Activated T-helper 17 cell treated with anti-CD3 and anti-CD28 coated beads, Interleukin-2, amount 50 U/mL, for 72 hours (primary cell): Measurements from ENCODE around the gene RFPL4A. TPM values are rescaled to one million over a fixed set of nuclear protein-coding genes. Genes with fewer than 3 reads are reported as not detected.
"Not testable (repeated sequence)": the region's sequence is repeated elsewhere in the genome, so short reads cannot be mapped to it uniquely, and the experiment has no call there.

ENCODE experiments used
- ATAC-seq: fragments of 150-1000 bp; cut with Tn5 transposase; replicated peaks from 2 replicates; pipeline ENCODE4 v1.10.0; 2021; ENCODE audit warnings: mild to moderate bottlenecking, moderate library complexity
- H3K27ac Mint-ChIP-seq: one replicate; pipeline ENCODE4 v1.8.0; 2022; ENCODE audit warnings: mixed read lengths
- H3K27me3 Mint-ChIP-seq: one replicate; pipeline ENCODE4 v1.8.0; 2022; ENCODE audit warnings: mixed read lengths
- H3K36me3 Mint-ChIP-seq: one replicate; pipeline ENCODE4 v1.8.0; 2022; ENCODE audit warnings: low read depth, mild to moderate bottlenecking, mixed read lengths
- H3K4me1 Mint-ChIP-seq: one replicate; pipeline ENCODE4 v1.8.0; 2022; ENCODE audit warnings: mixed read lengths
- H3K4me3 Mint-ChIP-seq: one replicate; pipeline ENCODE4 v1.8.0; 2022; ENCODE audit warnings: mild to moderate bottlenecking, mixed read lengths
- H3K9me3 Mint-ChIP-seq: one replicate; pipeline ENCODE4 v1.8.0; 2022; ENCODE audit warnings: mixed read lengths
- total RNA-seq, 2 donors: library from RNA; stranded (reverse); gene quantifications; one replicate each; pipeline ENCODE4 v1.2.3, GENCODE V29; 2022

The RFPL4A gene
- total RNA-seq, 2 donors from 2014 or later, result not detected

DNA sequence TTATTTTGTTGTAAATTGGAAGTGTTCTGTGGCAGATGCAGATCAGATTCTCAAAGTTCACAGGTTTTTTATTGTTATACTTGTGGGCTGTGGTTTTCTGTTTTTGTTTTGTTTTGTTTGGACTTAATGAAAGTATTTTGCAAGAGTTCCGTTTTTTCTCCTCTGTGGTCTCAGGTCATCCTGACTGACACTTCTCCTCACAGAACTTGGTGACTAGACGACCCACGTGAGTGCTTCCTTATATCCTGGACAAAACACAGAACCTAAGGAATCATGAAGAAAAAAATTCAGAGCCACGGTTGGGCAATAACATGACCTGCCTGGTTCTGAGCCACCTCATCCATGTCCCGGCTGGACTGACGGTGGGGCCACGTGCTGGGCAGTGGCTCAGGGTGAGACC is 7.6 kb downstream of the RFPL4A start:
- peaks cover 8% of the 10 kb centered on the region for H3K9me3 Mint-ChIP-seq
- H3K27me3 Mint-ChIP-seq, result peaks cover 41% of the 10 kb centered on the region
- H3K36me3 Mint-ChIP-seq, result no peaks in the 10 kb centered on the region
- no peaks in the 10 kb centered on the region for H3K4me1 Mint-ChIP-seq
- no peak overlapping the region for H3K4me3 Mint-ChIP-seq
- ATAC-seq, result no peak
- H3K27ac Mint-ChIP-seq, result no peak overlapping the region

DNA sequence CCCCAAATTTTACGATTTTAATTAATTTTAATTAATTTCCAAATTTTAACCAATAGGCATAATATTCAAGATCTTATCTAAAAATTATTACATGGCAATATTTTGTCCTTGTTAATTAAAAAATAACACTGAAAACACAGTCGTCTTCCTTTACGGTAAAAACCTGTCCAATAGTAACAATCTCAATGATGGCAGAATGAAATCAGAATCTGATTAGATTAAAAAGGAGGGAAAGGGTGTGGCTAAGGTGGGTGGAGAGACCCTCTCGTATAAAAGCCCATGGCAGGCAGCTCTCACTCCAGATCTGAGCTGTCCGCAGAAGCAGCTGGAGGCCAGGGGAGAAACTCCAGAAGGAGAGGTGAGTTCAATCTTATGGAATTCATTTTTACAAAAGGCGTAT is 9.9 kb downstream of the RFPL4A start, which contains the start of gene RFPL4AL1:
Gene RFPL4AL1 (plus strand): TSS at position 301 of the 400 bp plus-strand sequence. CDS start 2,687 bp downstream, outside the sequence.
- H3K4me1 Mint-ChIP-seq, H3K36me3 Mint-ChIP-seq, H3K4me3 Mint-ChIP-seq, H3K9me3 Mint-ChIP-seq, H3K27ac Mint-ChIP-seq, ATAC-seq: not testable (repeated sequence)
- H3K27me3 Mint-ChIP-seq, result peaks cover 39% of the 10 kb centered on the region

DNA sequence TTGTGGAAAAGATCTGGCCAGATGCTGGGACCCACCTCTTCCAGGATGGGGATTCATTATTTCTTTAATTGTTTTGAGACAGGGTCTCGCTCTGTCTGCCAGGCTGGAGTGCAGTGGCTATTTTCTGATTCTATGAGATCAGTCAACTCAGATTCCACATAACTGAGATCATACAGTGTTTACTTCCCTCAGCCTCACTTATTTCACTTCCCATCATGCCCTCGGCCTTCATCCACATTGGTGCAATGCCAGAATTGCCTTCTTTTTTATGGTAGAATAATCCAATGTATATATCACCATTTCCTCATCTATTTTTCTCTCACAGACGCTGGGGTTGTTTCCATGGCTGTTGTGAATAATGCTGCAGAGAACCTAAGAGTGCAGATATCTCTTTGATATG is 10.7 kb downstream of the RFPL4A start:
- peaks cover 38% of the 10 kb centered on the region for H3K27me3 Mint-ChIP-seq
- not testable (repeated sequence) for H3K27ac Mint-ChIP-seq, ATAC-seq, H3K4me1 Mint-ChIP-seq, H3K36me3 Mint-ChIP-seq, H3K9me3 Mint-ChIP-seq, H3K4me3 Mint-ChIP-seq

- peaks cover 24% of the 10 kb centered on the region for H3K27me3 Mint-ChIP-seq
- no peak overlapping the region for H3K4me3 Mint-ChIP-seq
- no peaks in the 10 kb centered on the region for H3K4me1 Mint-ChIP-seq
- H3K36me3 Mint-ChIP-seq, result no peaks in the 10 kb centered on the region
- no peak for ATAC-seq
- H3K27ac Mint-ChIP-seq, result no peak overlapping the region
- no peaks in the 10 kb centered on the region for H3K9me3 Mint-ChIP-seq
These were observed 18.6 kb downstream of the RFPL4A start for GRCh38 chr19:55777528-55777927.

DNA sequence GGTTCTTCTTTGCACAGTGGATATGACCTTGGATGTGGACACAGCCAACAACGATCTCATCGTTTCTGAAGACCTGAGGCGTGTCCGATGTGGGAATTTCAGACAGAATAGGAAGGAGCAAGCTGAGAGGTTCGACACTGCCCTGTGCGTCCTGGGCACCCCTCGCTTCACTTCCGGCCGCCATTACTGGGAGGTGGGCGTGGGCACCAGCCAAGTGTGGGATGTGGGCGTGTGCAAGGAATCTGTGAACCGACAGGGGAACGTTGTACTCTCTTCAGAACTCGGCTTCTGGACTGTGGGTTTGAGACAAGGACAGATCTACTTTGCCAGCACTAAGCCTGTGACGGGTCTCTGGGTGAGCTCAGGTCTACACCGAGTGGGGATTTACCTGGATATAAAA is 19.4 kb downstream of the RFPL4A start:
- Mint-ChIP-seq H3K9me3 (no peaks in the 10 kb centered on the region), H3K27ac (no peak overlapping the region), H3K4me1 (no peaks in the 10 kb centered on the region), H3K36me3 (no peaks in the 10 kb centered on the region), H3K4me3 (no peak overlapping the region), H3K27me3 (peaks cover 27% of the 10 kb centered on the region)
- no peak for ATAC-seq

GRCh38 chr19:55781112-55781511 is 22.2 kb downstream of the RFPL4A start:
- Mint-ChIP-seq H3K36me3 (no peaks in the 10 kb centered on the region), H3K9me3 (no peaks in the 10 kb centered on the region), H3K4me3 (no peak overlapping the region), H3K27ac (no peak overlapping the region), H3K4me1 (no peaks in the 10 kb centered on the region), H3K27me3 (peaks cover 28% of the 10 kb centered on the region)
- ATAC-seq, result no peak

GRCh38 chr19:55795021-55795420 is 36.1 kb downstream of the RFPL4A start:
- Mint-ChIP-seq H3K4me1 (no peaks in the 10 kb centered on the region), H3K36me3 (no peaks in the 10 kb centered on the region), H3K9me3 (peaks cover 3% of the 10 kb centered on the region), H3K27me3 (peaks cover 18% of the 10 kb centered on the region), H3K27ac (no peak overlapping the region), H3K4me3 (no peak overlapping the region)
- no peak for ATAC-seq

DNA sequence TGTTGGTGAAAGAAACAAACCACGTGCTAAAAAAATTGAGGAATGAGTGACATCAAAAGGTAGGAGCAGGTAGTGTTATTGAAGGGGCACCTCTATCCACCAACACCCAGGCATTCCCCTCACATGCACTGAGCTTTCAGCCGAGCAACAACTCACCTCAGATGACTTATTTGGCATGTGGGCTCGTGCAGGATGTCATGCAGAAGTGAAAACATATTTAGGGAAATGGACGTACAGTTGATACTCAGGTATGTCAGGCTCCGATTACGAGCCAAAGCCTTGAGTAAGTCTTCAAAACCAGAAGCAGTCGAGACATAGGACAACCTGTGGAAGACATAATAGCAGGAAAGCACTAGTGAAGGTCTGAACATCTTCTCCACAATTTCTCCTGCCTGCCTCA is 42.5 kb downstream of the RFPL4A start:
- Mint-ChIP-seq H3K27ac (no peak overlapping the region), H3K27me3 (peaks cover 15% of the 10 kb centered on the region), H3K4me3 (no peak overlapping the region), H3K36me3 (no peaks in the 10 kb centered on the region), H3K4me1 (no peaks in the 10 kb centered on the region), H3K9me3 (peaks cover 3% of the 10 kb centered on the region)
- ATAC-seq, result no peak

- no peak overlapping the region for H3K27ac Mint-ChIP-seq
- peaks cover 8% of the 10 kb centered on the region for H3K9me3 Mint-ChIP-seq
- no peak overlapping the region for H3K4me3 Mint-ChIP-seq
- peaks cover 18% of the 10 kb centered on the region for H3K27me3 Mint-ChIP-seq
- no peak for ATAC-seq
- no peaks in the 10 kb centered on the region for H3K36me3 Mint-ChIP-seq
- H3K4me1 Mint-ChIP-seq, result no peaks in the 10 kb centered on the region
These were observed 43.4 kb downstream of the RFPL4A start for GRCh38 chr19:55802281-55802680.

- Mint-ChIP-seq H3K4me1 (no peaks in the 10 kb centered on the region), H3K9me3 (peaks cover 5% of the 10 kb centered on the region), H3K4me3 (no peak overlapping the region), H3K36me3 (no peaks in the 10 kb centered on the region), H3K27me3 (peaks cover 23% of the 10 kb centered on the region), H3K27ac (no peak overlapping the region)
- peak; percentile 78 for ATAC-seq
These were observed 50.6 kb downstream of the RFPL4A start for GRCh38 chr19:55809381-55810058.

GRCh38 chr19:55811340-55811739 is 52.4 kb downstream of the RFPL4A start:
- no peak overlapping the region for H3K4me3 Mint-ChIP-seq
- no peak overlapping the region for H3K27ac Mint-ChIP-seq
- no peaks in the 10 kb centered on the region for H3K36me3 Mint-ChIP-seq
- peaks cover 5% of the 10 kb centered on the region for H3K9me3 Mint-ChIP-seq
- H3K4me1 Mint-ChIP-seq, result no peaks in the 10 kb centered on the region
- peaks cover 26% of the 10 kb centered on the region for H3K27me3 Mint-ChIP-seq
- ATAC-seq, result no peak

DNA sequence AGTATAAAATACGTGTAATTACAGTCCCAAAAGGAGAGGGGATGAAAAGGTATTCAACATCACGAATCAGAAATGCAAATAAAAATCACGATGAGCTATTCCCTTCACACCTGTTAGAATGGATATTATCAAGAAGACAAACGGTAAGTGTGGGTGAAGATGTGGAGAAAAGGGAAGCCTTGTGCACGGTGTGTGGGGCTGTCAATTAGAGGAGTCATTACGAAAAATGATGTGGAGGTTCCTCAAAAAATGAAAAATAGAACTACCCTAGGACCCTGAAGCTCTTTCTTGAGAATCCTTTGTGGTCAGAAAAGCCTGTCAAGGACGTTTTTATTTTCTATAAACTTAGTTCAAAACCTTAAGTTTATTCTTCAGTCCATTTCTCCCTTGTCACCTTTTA is 53.6 kb downstream of the RFPL4A start:
- no peak for ATAC-seq
- Mint-ChIP-seq H3K27me3 (peaks cover 19% of the 10 kb centered on the region), H3K4me3 (no peak overlapping the region), H3K4me1 (no peaks in the 10 kb centered on the region), H3K9me3 (no peaks in the 10 kb centered on the region), H3K36me3 (no peaks in the 10 kb centered on the region), H3K27ac (no peak overlapping the region)

Other genes with a start within 250 kb of the RFPL4A start
- not detected for gene SBK2, start 222.0 kb upstream of the RFPL4A start, total RNA-seq
- not detected for gene SBK3, start 213.6 kb upstream of the RFPL4A start, total RNA-seq
- gene ZNF579, start 178.2 kb upstream of the RFPL4A start, total RNA-seq, result 1 to 10 TPM; 4.7 to 6.5 TPM
- gene FIZ1, start 159.6 kb upstream of the RFPL4A start, total RNA-seq, result 10 to 100 TPM in 1 of 2 donors, 1 to 10 TPM in 1; 8.7 to 12.9 TPM
- gene ZNF524, start 158.8 kb upstream of the RFPL4A start, total RNA-seq, result 10 to 100 TPM; 20.1 to 25.3 TPM
- gene ZNF865, start 153.4 kb upstream of the RFPL4A start, total RNA-seq, result 10 to 100 TPM; 11.9 to 13.2 TPM
- gene ZNF784, start 134.5 kb upstream of the RFPL4A start, total RNA-seq, result 1 to 10 TPM; 4.6 to 5.3 TPM
- gene ZNF580, start 118.1 kb upstream of the RFPL4A start, total RNA-seq, result 10 to 100 TPM; 21.9 to 22.2 TPM
- gene ZNF581, start 115.4 kb upstream of the RFPL4A start, total RNA-seq, result 10 to 100 TPM; 26.4 to 35.6 TPM
- gene CCDC106, start 110.9 kb upstream of the RFPL4A start, total RNA-seq, result 1 to 10 TPM; 2.4 to 2.6 TPM
- 100 to 1,000 TPM; 254 to 333 TPM for gene U2AF2, start 104.1 kb upstream of the RFPL4A start, total RNA-seq
- gene EPN1, start 83.9 kb upstream of the RFPL4A start, total RNA-seq, result 10 to 100 TPM; 29.2 to 45.1 TPM
- gene NLRP9, start 20.7 kb upstream of the RFPL4A start, total RNA-seq, result not detected
- not detected for gene RFPL4AL1, start 10.0 kb downstream of the RFPL4A start, total RNA-seq
- under 1 TPM in 1 of 2 donors, not detected in 1; 0.11 TPM for gene NLRP11, start 72.9 kb downstream of the RFPL4A start, total RNA-seq
- not detected for gene NLRP4, start 77.4 kb downstream of the RFPL4A start, total RNA-seq
- gene NLRP13, start 173.2 kb downstream of the RFPL4A start, total RNA-seq, result not detected
- not detected for gene NLRP8, start 188.7 kb downstream of the RFPL4A start, total RNA-seq
- gene NLRP5, start 227.7 kb downstream of the RFPL4A start, total RNA-seq, result not detected